Limb (tissue), 2 donors: ENCODE data around the gene ZNF821.
"Not testable (repeated sequence)": the region's sequence is repeated elsewhere in the genome, so short reads cannot be mapped to it uniquely, and the experiment has no call there.

Experiments
- DNase-seq, 2 donors: peaks; one replicate each; pipeline ENCODE4 v3.0.0-alpha.2; 2016; ENCODE audit errors: extremely low spot score in 2 of 2

Gene ZNF821, protein sequence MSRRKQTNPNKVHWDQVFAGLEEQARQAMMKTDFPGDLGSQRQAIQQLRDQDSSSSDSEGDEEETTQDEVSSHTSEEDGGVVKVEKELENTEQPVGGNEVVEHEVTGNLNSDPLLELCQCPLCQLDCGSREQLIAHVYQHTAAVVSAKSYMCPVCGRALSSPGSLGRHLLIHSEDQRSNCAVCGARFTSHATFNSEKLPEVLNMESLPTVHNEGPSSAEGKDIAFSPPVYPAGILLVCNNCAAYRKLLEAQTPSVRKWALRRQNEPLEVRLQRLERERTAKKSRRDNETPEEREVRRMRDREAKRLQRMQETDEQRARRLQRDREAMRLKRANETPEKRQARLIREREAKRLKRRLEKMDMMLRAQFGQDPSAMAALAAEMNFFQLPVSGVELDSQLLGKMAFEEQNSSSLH

GRCh38 chr16:71883849-71884638 is at the start of gene ZNF821:
TSS of gene ZNF821 (minus strand) at chr16:71884182. CDS start at chr16:71879946, 4,236 bp downstream.
- peak; percentile 80 to 93 for DNase-seq

DNA sequence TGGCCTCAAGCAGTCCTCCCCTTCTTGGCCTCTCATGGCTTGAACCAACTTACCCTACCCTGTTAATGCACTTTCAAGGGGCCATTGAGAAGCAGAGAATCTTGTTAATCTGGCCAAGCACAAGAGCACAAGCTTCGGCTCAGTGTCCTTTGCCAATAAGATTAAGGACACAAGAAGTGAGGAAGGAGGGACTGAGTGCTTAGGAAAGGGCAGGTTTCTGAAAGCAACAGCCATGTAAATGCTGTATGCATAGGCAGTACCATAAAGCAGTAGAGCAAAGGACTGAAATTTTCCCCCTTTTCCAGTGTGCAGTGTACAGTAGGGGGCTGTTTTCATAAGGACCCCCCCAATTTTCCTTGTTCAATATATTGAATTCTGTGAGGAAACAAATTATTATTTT is 49.0 kb upstream of the ZNF821 start:
- no peak for DNase-seq

- DNase-seq, result no peak
Observed at GRCh38 chr16:71931599-71931998, 47.6 kb upstream of the ZNF821 start.

DNA sequence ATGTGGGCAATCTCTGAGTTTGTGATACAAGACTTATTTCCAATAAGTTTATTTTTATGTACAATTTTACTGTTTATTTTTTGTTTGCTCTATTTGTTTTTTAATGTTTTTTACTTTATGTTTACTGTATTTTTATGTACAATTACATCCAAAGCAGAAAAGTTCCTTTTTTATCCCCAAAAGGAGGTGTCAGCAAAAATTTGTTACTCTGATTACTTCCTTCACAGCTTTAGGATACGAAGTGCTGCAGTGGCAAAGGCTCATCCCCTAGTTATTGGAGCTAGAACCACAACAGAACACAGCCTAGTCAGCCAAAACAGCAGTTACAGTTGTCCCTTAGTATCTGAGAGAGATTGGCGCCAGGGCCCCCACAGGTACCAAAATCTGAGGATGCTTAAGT is 47.0 kb upstream of the ZNF821 start:
- DNase-seq, result no peak

- no peak for DNase-seq
Observed at GRCh38 chr16:71930013-71930563, 46.1 kb upstream of the ZNF821 start.

DNA sequence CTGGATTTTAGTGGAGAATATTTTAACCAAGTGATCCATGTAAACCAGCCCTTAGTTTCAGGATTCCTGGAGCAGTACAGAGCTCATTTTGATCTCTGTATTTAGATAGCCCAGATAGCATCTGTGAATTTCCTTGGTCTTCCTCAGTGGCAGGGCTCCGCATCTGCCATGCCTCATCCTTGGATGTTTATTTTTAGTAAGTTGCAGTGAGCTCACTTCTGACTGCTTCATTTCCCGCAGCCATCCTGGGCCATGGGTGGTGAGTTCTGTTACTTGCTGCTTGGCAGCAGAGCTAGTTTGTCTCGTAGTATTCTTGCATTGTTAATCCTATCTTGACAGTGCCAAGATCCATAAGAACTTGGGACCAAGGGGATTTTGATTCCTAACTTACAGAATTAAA is 45.1 kb upstream of the ZNF821 start:
- no peak for DNase-seq

- peak in 1 of 2 donors; percentile 23 for DNase-seq
Observed at GRCh38 chr16:71927787-71928186, 43.8 kb upstream of the ZNF821 start.

DNA sequence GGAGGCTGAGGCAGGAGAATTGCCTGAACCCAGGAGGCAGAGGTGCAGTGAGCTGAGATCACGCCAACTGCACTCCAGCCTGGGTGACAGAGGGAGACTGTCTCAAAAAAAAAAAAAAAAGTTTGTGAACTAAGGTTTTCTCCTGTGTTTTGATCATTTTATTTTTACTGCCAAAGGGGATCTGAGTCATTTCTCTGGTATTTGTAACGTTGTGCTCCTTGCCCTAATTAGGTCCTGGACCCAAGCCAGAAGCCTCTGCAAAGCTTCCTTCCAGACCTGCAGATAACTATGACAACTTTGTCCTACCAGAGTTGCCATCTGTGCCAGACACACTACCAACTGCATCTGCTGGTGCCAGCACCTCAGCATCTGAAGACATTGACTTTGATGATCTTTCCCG is 43.4 kb upstream of the ZNF821 start:
- DNase-seq, result peak in 1 of 2 donors; percentile 38

GRCh38 chr16:71924710-71925109 is 40.7 kb upstream of the ZNF821 start:
- DNase-seq, result no peak

GRCh38 chr16:71923941-71924690 is 40.1 kb upstream of the ZNF821 start:
- DNase-seq, result no peak

DNA sequence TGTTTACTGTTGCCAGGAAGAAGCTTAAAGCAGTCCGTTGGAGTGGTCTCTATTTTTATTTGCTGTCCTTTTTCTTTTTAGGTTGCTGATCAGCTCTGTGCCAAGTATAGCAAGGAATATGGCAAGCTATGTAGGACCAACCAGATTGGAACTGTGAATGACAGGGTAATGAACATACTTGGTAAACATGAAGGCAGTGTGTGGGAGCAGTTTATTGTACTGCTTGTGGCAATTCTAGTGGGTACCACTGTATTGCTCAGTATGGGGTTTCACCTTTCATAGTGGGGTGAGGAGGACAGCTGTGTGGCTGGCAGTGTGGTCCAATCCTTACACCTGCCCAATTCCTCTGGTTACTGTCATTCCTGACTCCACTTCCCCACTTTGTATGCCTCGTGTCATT is 36.7 kb upstream of the ZNF821 start:
- DNase-seq, result no peak

DNA sequence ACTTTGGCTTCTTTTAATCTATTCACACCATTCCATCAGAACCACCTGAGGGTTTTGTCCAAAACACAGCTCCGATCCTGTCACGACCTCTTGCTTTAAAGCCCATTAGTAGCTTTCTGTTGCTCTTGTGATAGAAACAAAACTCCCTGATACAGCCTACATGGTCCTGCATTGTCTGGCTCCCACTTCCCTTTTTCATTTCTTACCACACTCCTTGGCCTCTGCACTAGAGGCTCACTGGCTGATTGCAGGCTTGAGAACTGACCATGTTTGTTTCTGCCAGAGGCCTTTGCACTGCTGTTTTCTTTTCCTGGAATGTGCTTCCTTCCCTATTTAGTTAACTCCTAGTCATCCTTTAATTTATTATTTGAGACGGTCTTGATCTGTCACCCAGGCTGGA is 35.1 kb upstream of the ZNF821 start:
- no peak for DNase-seq

- no peak for DNase-seq
Observed at GRCh38 chr16:71917900-71918299, 33.9 kb upstream of the ZNF821 start.

DNA sequence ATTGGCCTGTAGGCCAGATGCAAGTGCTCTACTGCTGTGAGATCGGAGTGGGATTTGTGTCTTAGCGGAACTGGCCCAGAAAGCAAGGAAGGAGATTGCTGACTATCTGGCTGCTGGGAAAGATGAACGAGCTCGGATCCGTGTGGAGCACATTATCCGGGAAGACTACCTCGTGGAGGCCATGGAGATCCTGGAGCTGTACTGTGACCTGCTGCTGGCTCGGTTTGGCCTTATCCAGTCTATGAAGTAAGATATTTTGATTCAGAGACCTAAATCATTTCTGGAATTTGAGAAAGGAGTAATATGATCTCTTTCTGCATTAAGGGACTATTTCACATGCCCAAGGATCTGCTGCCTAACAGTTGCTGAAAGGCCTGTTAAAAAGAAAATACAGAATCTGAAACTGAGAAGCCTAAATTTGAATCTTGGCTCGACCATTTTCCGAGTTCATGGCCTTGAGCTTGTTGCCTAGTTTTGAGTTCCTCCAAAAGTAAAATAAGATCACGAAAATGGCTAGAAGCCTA is 32.5 kb upstream of the ZNF821 start:
- no peak for DNase-seq

DNA sequence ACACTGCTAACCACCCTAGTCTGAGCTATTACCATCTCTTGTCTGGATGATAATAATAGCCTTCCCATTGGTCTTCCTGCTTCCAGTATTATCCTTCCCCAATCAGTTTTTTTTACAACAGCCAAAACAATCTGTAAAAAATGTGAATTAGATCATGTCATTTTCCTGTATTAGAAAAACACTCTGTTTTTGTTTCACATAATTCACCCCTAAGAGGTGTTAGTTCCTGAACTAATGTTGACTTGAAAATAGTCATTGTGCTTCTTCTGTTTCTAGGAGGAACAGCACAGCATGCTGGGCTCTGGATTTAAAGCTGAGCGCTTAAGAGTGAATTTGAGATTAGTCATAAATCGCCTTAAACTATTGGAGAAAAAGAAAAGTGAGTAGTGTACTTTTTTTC is 31.4 kb upstream of the ZNF821 start:
- DNase-seq, result no peak

GRCh38 chr16:71914802-71915201 is 30.8 kb upstream of the ZNF821 start:
- no peak for DNase-seq

- no peak for DNase-seq
Observed at GRCh38 chr16:71912534-71913275, 28.7 kb upstream of the ZNF821 start.

- DNase-seq, result no peak
Observed at GRCh38 chr16:71911121-71911520, 27.1 kb upstream of the ZNF821 start.

GRCh38 chr16:71905765-71906164 is 21.8 kb upstream of the ZNF821 start:
- not testable (repeated sequence) for DNase-seq

DNA sequence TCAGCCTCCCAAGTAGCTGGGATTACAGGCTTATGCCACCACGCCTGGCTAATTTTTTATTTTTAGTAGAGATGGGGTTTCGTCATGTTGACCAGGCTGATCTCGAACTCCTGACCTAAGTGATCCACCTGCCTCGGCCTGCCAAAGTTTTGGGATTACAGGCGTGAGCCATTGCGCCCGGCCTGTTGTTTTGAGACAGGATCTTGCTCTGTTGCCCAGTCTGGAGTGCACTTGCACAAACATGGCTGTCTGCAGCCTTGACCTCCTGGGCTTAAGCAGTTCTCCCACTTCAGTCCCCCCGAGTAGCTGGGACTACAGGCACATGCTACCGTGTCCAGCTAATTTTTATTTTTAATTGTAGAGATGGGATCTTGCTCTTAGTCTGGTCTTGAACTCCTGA is 20.3 kb upstream of the ZNF821 start:
- no peak for DNase-seq

GRCh38 chr16:71903608-71904007 is 19.6 kb upstream of the ZNF821 start:
- DNase-seq, result no peak
